IPS-11a (cell line): ENCODE measurements around the gene MRPL33.
"Not testable (repeated sequence)": the region's sequence is repeated elsewhere in the genome, so short reads cannot be mapped to it uniquely, and the experiment has no call there.

ENCODE experiments used
- H3K4me3 ChIP-seq: one replicate; pipeline ENCODE4 v1.5.1; 2013; ENCODE audit warnings: low read depth, low read length, control low read depth

The MRPL33 gene

DNA sequence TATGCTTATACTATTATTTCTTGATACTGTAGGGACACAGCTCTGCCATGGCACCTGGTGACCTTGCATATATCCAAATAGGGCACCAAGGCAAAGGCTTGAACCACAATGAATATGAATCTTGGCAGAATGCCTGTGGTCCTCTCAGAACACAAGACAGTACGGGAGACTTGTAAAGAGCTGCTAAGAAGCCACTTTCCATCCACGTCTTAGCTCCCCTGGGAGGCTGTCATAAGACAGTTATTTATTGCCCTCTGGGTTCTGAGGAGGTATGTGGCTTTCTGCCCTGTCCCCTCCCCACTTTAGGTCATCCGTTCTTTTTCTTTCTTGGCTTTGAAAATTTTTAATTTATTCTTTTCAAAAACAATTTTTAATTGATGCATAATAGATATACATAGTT is 29.8 kb upstream of the MRPL33 start:
- no peak overlapping the region for H3K4me3 ChIP-seq

DNA sequence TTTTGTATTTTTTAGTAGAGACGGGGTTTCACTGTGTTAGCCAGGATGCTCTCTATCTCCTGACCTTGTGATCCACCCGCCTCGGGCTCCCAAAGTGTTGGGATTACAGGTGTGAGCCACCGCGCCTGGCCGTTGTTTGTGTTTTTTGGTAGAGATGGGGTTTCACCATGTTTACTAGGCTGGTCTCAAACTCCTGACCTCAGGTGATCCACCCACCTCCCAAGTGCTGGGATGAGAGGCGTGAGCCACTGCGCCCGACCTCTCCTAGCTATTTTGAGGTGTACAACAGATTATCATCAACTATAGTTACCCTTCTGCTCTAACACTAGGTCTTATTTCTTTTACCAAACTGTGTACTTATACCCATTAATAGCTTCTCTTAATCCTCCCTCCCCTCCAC is 28.9 kb upstream of the MRPL33 start:
- no peak overlapping the region for H3K4me3 ChIP-seq

DNA sequence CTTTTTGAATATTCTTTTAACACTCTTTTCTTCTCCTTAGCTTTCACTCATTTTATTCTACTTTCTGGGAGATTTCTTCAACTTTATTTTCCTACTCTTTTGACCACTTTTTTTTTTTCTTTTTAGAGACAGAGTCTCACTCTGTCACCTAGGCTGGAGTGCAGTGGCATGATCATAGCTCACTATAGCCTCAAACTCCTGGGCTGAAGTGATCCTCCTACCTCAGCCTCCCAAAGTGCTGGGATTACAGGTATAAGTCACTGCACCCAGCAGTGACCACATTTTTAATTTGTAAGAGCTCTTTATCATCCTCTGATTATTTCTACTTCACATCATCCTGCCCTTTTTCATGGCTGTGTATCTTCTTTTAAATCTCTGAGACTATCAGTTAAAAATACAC is 26.0 kb upstream of the MRPL33 start:
- H3K4me3 ChIP-seq = not testable (repeated sequence)

DNA sequence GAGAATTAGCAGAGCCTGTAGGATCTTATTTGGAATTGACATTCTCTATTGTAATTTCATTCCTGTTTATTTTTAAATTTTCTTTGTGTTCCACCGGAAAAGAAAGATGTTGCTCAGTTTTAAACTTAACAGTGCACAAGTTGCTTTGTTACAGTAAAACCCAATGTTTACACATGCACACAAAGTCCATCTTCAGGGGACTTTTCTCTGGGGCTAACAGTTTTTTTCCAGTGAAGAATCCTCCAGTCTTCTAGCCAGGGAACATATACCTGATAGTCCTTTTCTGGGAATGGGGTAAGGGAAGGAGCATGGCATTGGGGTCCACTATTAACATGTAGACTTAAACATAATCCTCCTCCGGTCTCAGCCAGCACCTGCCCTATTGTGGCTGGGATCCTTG is 25.2 kb upstream of the MRPL33 start:
- H3K4me3 ChIP-seq = no peak overlapping the region

DNA sequence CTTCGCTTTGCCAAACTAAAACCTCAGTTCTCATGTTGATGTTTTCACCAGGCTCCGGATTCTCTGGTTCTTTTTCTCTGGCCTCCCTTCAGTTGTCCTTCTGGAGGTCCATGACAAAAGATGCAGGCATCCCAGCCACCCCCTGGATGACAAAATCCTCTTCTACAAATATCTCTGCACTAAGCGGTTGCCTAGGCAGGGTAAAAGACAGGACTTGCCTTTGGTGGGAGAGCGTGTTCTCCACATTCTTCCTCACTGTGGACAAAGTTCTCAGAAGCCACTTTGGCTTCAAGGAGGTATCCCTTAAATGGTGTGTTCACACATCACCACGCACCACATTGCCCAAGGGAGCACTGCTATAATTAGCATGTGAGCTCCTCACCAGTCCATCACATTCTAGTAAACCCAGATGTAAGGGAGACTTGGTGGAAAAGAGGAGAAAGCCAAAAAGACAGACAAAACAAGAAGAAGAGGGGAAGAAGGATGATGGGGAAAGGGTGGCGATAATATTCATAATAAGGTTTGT is 23.6 kb upstream of the MRPL33 start:
- no peak overlapping the region for H3K4me3 ChIP-seq

DNA sequence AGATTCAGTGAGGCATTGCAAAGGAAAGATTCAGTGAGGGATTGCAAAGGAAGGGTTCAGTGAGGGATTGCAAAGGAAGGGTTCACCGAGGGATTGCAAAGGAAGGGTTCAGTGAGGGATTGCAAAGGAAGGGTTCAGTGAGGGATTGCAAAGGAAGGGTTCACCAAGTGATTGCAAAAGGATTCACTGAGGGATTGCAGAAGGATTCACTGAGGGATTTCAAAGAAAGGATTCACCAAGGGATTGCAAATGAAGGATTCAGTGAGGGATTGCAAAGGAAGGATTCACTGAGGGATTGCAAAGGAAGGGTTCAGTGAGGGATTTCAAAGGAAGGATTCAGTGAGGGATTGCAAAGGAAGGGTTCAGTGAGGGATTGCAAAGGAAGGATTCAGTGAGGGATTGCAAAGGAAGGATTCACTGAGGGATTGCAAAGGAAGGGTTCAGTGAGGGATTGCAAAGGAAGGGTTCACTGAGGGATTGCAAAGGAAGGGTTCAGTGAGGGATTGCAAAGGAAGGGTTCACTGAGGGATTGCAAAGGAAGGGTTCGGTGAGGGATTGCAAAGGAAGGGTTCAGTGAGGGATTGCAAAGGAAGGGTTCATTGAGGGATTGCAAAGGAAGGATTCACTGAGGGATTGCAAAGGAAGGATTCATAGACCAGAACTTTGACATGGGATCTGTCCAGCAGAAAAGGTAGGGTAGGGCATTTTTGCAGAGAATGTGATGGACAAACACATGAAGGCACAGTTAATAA is 22.5 kb upstream of the MRPL33 start:
- not testable (repeated sequence) for H3K4me3 ChIP-seq

DNA sequence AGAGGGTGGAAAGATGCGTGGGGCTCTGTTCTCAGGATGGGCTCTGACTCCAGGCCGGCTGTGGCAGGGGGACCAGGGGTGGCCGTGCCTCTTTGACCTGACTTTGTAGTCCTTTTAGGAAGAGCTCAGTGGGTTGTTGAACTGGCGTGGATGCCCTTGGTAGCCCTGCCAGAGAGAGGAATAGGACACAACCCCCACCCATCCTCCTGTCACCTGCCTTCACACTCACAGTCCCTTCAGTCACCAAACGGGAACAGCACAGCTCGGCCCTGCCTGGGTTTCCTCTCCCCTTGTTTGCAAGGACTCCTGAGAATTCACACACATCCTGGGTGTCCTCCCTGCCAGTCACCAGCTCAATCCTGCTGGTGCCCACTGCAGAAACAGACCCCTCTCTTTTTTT is 20.1 kb upstream of the MRPL33 start:
- H3K4me3 ChIP-seq = no peak overlapping the region

DNA sequence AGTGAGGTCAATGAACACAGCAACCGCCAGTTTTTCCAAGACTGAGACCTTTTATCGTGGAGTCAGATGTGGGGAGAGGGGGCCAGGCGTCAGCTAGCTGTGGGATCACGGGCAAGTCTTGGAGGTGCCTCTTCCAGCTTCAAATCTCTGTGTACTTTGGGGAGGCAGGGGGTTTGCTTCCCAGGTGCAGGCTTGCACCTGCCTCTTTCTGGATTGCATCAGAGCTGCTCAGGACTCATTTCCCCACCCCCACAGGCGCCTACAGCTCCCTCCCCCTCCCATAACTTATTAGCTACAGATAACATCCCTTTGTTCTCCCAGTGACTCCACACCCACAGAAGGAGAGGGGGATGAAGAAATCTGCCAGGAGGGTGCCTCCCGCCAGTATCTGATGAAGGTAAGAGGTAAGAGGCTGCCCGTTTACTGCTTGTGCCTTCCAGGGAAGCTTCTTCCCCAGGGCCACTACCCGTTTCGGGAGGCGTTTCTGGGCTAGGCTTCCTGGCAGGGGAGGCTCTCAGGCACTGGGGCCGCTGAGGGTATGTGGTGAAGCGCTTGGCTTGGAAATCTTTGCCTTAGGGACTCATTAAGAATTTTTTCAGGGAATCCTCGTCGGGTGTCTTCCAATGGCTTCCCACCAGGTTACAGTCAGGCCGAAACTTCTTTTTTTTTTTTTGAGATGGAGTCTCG is 18.8 kb upstream of the MRPL33 start:
- H3K4me3 ChIP-seq = peak overlapping the region; percentile 39

DNA sequence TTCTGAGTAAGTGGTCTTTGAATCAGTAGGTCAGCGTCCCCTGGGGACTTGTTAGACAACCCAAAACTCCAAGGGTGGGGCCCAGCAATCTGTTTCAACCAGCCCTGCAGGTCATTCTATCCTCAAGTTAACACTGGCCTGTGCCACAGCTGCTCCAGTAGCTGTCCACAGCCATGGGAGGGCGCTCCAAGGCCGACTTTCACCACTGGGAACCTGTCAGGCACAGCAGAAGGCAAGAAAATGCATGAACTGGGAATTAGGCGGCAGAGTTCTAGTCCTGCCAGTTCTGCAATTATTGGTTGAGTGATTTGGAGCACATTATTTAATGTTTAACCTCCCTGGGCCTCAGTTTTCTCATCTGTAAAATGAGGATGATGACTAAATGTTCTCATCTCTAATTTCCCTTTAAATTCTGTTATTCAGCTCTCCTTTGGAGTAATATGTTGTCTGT is 17.4 kb upstream of the MRPL33 start:
- H3K4me3 ChIP-seq = no peak overlapping the region

DNA sequence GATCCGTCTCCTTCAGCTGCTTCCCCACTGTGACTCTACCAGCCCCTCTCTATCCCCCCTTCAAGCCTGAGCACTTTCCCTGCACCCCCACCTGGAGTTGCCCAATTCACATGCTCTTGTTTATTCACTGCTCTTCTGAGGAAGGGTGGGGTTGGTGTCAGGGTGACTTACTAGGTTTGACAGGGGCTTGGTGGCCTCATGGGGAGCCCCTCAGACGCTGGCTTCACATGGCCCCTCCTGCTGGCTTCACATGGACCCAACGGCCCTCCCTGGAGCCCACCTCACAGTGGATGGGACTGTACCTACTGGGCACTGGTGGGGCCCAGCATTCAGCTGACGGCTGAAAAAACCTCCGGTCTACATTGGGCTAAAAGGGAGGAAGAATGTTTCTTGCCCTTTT is 16.7 kb upstream of the MRPL33 start:
- H3K4me3 ChIP-seq = no peak overlapping the region

DNA sequence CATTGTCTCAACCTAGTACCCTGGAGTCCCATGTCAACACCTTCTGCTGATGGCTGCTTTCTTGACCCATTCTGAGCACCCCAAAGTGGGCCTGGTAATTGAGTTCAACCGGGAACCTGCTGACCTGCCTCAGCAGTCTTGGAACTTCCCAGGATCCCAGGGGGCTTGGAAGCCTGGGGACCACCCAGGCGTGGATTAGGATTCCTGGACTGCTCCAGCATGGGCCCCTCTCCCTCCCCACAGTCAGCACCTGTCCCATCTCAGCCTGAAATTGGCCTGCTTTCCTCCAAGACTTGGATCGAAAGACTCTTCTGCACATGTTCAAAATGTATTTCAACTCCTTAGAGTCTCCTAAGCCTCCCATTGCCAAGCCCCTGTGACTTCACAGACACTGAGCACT is 15.4 kb upstream of the MRPL33 start:
- no peak overlapping the region for H3K4me3 ChIP-seq

DNA sequence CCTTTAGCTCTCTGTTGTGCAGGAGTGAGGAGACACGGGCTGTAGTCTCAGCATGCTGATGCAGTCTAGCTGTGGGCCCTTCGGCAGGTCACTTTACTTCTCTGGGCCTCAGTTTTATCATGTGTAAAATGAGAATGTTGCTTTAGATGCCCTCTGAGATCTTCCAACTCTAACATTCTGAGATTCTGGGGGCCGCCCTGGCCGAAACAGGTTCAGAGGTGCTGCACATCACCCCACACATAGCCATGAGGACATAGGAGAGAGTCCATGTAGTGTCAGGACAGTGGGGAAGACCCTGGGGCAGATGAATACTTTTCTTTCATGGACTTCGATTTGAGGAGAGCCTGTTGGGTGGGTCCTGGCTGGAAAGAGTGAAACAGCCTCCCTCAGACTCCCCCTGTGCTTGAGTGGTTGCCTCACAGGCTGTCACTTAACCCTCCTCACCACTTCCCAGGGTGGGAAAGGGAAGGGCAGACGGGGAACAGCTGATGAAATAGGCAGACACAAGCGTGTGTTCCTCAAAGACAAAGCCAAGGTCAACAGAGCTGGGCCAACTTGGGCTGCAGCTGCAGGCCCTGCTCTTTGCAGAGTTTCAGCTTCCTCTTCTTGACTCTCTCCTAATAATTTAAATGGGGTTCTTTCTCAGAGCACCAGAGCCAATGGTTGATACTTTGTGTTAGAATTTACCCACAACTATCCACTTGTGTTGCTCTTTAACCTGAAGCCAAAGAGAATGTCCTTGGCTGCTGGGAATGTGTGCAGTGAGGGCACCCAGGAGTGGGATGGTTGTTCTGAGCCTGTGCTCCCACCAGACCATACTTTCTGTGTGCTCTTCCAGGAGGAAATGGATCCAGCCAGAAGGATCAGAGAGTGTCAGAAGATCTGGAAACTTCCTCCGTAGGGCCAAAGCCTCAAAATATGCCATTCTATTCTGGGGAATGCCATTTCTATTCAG is 14.7 kb upstream of the MRPL33 start:
- H3K4me3 ChIP-seq = no peak overlapping the region

DNA sequence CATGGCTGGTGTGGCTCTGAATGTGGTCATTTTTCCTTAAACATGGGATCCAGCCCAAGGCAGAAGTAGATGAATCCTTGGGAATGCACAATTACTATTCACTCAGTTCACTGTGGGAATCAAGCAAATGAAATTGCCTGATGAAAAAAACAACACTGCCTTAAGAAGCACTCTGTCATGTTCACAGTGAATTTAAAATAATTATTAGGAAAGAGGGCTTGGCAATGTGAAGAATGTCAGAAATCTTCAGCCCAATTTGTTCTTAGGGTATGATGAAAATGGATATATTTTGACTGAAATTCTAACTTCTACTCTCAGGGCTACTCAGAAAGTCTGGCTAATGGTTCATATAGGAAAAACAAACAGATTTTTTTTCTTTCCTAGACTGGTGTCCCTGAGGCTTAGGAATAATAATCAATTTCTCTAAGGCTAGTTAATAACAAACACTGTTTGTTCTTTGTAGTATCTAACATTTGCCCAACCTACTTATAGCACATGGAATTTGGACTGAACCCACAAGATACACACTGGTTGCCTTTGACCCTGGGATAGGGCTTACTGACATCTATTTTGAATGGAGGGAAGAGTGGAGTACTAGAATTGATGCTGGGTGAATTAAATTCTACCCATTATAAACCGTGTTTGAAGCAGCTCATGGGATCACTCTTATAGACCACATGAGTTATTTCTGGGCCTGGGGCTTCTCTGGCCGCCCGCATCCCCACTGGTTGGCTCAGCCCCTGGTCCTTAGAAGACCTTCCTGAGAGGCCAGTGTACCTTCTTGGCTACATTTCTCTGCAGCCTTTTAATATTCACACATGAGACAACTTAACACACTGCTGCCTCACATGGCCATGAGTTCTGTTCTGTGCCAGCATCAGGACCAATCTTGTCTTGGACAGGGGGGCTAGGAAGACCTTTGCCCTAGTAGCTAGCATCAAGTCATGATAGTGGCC is 8.3 kb upstream of the MRPL33 start:
- H3K4me3 ChIP-seq = no peak overlapping the region

DNA sequence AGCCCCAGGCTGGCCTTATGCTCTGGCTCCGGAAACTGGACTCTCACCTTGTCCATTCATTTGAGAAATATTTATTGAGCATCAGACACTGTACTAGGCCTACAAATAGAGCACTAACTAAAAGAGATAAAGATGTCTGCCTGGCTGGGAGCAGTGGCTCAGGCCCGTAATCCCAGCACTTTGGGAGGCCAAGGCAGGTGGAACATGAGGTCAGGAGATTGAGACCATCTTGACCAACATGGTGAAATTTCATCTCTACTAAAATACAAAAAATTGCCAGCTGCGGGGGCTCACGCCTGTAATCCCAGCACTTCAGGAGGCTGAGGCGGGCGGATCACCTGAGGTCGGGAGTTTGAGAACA is 7.6 kb upstream of the MRPL33 start:
- no peak overlapping the region for H3K4me3 ChIP-seq

DNA sequence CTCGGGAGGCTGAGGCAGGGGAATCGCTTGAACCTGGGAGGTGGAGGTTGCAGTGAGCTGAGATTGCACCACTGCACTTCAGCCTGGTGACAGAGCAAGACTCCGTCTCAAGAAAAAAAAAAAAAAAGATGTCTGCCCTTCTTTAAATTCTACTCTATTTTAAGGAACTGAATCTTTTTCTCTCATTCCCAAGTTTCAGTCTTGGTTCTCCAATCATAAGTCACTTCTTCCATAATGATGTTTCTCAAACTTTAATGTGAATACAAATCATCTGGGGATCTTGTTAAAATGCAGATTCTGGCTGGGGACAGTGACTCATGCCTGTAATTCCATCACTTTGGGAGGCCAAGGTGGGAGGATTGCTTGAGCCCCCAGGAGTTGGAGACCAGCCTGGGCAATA is 7.0 kb upstream of the MRPL33 start:
- H3K4me3 ChIP-seq = not testable (repeated sequence)

DNA sequence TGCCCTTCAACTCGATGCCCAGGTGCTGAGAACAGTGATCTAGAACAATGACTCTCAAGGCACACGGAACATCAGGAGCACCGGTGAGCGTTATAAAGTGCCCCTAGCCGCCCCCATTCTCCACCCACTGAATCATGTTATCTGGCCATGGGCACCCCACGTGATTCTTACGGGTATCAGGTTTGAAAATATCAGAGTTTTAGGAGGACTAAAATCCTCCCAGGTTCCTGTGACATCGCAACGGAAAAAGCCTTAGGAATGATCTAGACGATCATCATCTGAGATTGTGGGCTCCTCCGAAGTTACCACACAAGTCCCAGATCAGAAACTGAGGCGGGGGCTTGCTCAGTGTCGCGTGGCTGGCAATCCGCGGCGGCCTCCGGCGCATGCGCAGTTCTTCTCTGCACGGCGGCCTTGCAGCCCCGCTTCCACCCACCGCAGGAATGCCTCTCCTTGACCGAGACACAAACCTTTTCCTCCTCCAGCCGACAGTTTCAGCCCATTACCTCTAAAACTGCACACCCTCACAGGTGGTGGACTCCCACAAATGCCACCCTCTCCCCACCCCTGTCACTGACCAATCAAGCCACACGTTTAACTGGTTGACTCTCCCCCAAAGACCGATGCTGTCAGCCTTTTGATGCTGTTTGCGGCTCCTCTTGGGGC is 5.8 kb upstream of the MRPL33 start:
- H3K4me3 ChIP-seq = no peak overlapping the region

DNA sequence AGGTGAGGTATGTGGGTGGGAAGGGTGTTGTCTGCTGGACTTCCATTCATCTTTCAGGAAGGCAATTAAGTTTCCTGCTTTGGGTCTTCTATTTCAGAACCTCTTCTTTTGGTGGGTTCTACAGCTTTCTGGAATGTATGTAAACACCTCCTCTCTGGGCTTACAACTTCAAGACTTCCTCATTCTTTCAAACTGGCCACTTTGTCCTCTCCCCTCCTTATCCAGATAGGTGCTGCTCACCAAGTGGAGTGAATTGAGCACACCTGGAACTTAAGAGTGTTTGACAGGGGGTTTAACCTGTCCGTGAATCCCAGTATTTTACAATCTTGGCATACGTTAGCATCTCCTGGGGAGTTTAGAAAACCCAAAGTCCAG is 5.2 kb upstream of the MRPL33 start:
- no peak overlapping the region for H3K4me3 ChIP-seq

DNA sequence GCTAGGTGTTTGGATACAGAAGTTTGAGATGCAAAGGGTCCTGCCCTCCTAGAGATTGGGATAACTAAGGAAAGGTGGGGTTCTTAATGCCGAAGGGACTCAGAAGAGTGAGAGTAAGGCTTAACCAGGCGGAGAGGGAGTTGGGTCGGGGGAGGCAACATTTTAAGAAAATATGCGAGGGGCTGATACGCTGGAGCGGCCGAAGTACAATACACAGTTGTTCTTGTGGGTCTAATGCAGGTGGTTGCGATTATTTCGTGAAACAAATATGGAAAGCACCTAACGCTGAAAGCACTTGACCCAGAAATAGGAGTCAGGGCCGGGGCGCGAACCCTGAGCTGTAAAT is 344 bp upstream of the MRPL33 start:
- peak overlapping the region; percentile 92 for H3K4me3 ChIP-seq

DNA sequence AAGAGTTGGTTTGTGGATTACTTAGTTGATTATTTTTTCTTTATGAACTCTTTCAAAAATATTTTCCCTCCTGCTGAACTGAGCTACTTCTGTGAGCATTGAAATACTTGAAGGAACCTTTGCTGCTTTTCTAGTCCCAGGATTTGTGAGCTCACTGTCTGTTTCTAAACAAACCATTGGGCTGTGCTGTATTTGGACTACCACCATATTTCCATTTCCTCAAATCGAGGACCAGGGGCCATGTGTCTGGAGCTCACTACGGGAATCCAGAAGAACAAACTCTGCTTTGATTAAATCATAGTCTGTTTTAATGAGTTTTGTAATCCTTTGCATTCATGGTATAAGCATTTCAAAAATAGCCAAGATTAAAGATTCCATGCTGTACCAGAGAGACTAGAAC is 1.3 kb downstream of the MRPL33 start:
- H3K4me3 ChIP-seq = peak overlapping the region; percentile 92

DNA sequence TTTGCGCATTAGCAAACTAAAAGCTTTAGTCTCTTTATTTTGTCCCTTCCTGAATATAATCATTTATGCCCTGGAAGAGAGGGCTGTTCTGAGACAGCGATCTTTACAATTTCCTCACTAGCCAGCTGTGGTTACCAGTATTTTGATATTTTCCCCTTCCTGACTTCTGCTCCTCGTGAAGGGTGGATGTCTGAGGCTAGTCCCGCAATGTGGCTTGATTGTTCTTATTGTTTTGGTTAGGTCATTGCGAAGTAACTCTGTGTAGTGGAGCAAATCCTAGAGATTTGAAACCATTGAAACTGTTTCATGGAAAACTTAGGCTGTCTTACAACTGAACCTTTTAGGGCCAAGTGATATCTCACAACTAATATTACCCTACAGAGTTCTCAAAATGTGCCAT is 2.4 kb downstream of the MRPL33 start:
- no peak overlapping the region for H3K4me3 ChIP-seq
